Measurements from ENCODE around the gene DCAF10.
"Not testable (repeated sequence)": the region's sequence is repeated elsewhere in the genome, so short reads cannot be mapped to it uniquely, and the experiment has no call there.

DNA sequence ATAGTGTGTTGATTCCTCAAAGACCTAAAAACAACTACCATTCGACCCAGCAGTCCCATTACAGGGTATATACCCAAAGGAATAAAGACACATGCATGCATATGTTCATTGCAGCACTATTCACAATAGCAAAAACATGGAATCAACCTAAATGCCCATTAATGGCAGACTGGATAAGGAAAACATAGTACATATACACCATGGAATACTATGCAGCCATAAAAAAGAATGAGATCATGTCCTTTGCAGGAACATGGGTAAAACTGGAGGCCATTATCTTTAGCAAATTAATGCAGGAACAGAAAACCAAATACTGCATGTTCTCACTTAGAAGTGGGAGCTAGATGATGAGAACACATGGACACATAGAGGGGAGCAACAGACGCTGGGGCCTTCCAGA lies 24.6 kb downstream of the DCAF10 start:
- TF ChIP-seq CTCF (IDR thresholded peaks at IDR 0.05 in 8 of 11, conservative IDR thresholded peaks at IDR 0.05 in 3 of 11); POLR2AphosphoS5 (IDR thresholded peaks at IDR 0.05): not testable (repeated sequence)
